Transverse colon (tissue), 4 donors: ENCODE data around the gene DNAH8. TPM values are rescaled to one million over a fixed set of nuclear protein-coding genes. Genes with fewer than 3 reads are reported as not detected.

Experiments
- DNase-seq: peaks from one replicate; pipeline ENCODE4 v3.0.0-alpha.2; 2019
- H3K27ac ChIP-seq, 4 donors: fragments of 200-600 bp; sonication (generic); 2 replicates each; pipeline ENCODE4 v1.5.1; 2016 to 2018; ENCODE audit warnings: inconsistent platforms in 4 of 4
- H3K27me3 ChIP-seq: fragments of 200-600 bp; sonication (generic); 2 replicates; pipeline ENCODE4 v1.5.1; 2017; ENCODE audit warnings: inconsistent platforms
- H3K36me3 ChIP-seq, 4 donors: fragments of 200-600 bp; sonication (generic); 2 replicates each; pipeline ENCODE4 v1.5.1; 2017 to 2019; ENCODE audit warnings: inconsistent platforms in 4 of 4
- H3K4me1 ChIP-seq, 4 donors: fragments of 200-600 bp; sonication (generic); 2 replicates each; pipeline ENCODE4 v1.5.1; 2017 to 2020; ENCODE audit warnings: inconsistent platforms in 4 of 4
- H3K4me3 ChIP-seq, 4 donors: fragments of 200-600 bp; sonication (generic); 1 replicate in 1 of 4; 2 replicates in 3 of 4; pipeline versions ENCODE4 v1.5.1 to v1.6.1; 2017 to 2019; ENCODE audit warnings: inconsistent platforms in 4 of 4
- H3K9me3 ChIP-seq, 2 donors: fragments of 200-600 bp; sonication (generic); 2 replicates each; pipeline ENCODE4 v1.5.1; 2017 to 2019; ENCODE audit warnings: inconsistent platforms in 2 of 2
- CTCF ChIP-seq, 5 experiments: fragments of 200-600 bp in 3 of 5; fragments of 450-650 bp in 2 of 5; sonication (generic) in 3 of 5; IDR thresholded peaks; 1 replicate in 2 of 5; 2 replicates in 3 of 5; pipeline ENCODE4 v1.5.1; 2016 to 2017; ENCODE audit warnings: antibody characterized with exemption in 5 of 5, inconsistent platforms in 3 of 5, mild to moderate bottlenecking in 2 of 5, moderate library complexity in 1 of 5
- EP300 ChIP-seq: sonication (generic); formaldehyde crosslinking; IDR thresholded peaks from one replicate; pipeline ENCODE4 v1.6.1; 2017; ENCODE audit warnings: antibody characterized with exemption, low read depth
- POLR2A ChIP-seq: fragments of 450-650 bp; IDR thresholded peaks from one replicate; pipeline ENCODE4 v1.6.1; 2016; ENCODE audit warnings: antibody characterized with exemption, mild to moderate bottlenecking, moderate library complexity
- POLR2AphosphoS5 ChIP-seq, 3 donors: sonication (generic); formaldehyde crosslinking; IDR thresholded peaks; one replicate each; pipeline ENCODE4 v1.6.1; 2016; ENCODE audit warnings: antibody characterized with exemption in 3 of 3
- WGBS, 2 donors: methylation state at CpG; one replicate each; pipeline ENCODE4 v1.1.5; 2018; ENCODE audit warnings: low coverage in 1 of 2; 5-methylcytosine and 5-hydroxymethylcytosine counted together
- in situ Hi-C, 4 donors: fragments of 200-750 bp; cut with MboI; loops; one replicate each; pipeline versions ENCODE4 v1.15.0 to v1.15.1; 2017; ENCODE audit warnings: low sequenced_read_pairs in 3 of 4, low pct_ligation_motif_present in 1 of 4, low pct_unique_long_range_greater_than_20kb in 1 of 4
- intact Hi-C: fragments of 100-400 bp; cut with DNase I; formaldehyde crosslinking; loops from one replicate; pipeline ENCODE4 v1.15.1; 2023; ENCODE audit warnings: low total_unique reads
- total RNA-seq, 4 donors: library from RNA; depleted of rRNA; stranded (reverse); fragments of >200 nt; gene quantifications; one replicate each; pipeline ENCODE4 v1.1.0, GENCODE V29; 2016

The DNAH8 gene
- total RNA-seq, 4 donors from 2014 or later: 0.16 TPM; not detected in 3

- TF ChIP-seq EP300: no peak
- no peak for TF ChIP-seq POLR2A
- no peak for TF ChIP-seq CTCF (IDR thresholded peaks at IDR 0.05)
- TF ChIP-seq POLR2AphosphoS5 (IDR thresholded peaks at IDR 0.05): no peak
- no peak overlapping the region for H3K27ac ChIP-seq
Observed at GRCh38 chr6:38713812-38714211, 1.3 kb upstream of the DNAH8 start.

GRCh38 chr6:38714239-38715015 is 684 bp upstream of the DNAH8 start:
- Histone ChIP-seq H3K27me3 (peaks cover 65% of the 10 kb centered on the region), H3K9me3 (no peaks in the 10 kb centered on the region), H3K36me3 (no peaks in the 10 kb centered on the region), H3K4me1 (peaks cover 0 to 8% (median 3%) of the 10 kb centered on the region in 4 donors), H3K27ac (no peak overlapping the region), H3K4me3 (peak overlapping the region in 2 of 4 donors; percentile 4 to 42)
- TF ChIP-seq POLR2A: no peak
- TF ChIP-seq POLR2AphosphoS5 (IDR thresholded peaks at IDR 0.05): no peak
- no peak for TF ChIP-seq EP300
- TF ChIP-seq CTCF (IDR thresholded peaks at IDR 0.05): no peak
- in situ Hi-C loops (no loop called here), intact Hi-C loops (no loop called here)
- DNase-seq: no peak
- 36 to 47% methylated on average over 4 of the region's 4 CpGs for WGBS, 2 donors

More at GRCh38 chr6:38713812-38714211, 1.3 kb upstream of the DNAH8 start:
- WGBS, 2 donors: 40 to 82% methylated on average over 1 to 6 of the region's 6 CpGs
- in situ Hi-C loops (no loop called here), intact Hi-C loops (no loop called here)
- Histone ChIP-seq H3K4me3 (no peak overlapping the region), H3K36me3 (no peaks in the 10 kb centered on the region), H3K27me3 (peaks cover 59% of the 10 kb centered on the region), H3K4me1 (peaks cover 0 to 8% (median 4%) of the 10 kb centered on the region in 4 donors), H3K9me3 (no peaks in the 10 kb centered on the region)
- DNase-seq: peak; percentile 34

- H3K36me3 ChIP-seq: no peaks in the 10 kb centered on the region
- no peak overlapping the region for H3K27ac ChIP-seq
- peaks cover 77% of the 10 kb centered on the region for H3K27me3 ChIP-seq
- in situ Hi-C loops: no loop called here
- 93 to 100% methylated on average over 2 of the region's 2 CpGs for WGBS, 2 donors
- H3K4me3 ChIP-seq: no peak overlapping the region
- H3K9me3 ChIP-seq: no peaks in the 10 kb centered on the region
- TF ChIP-seq POLR2A: no peak
- TF ChIP-seq CTCF (IDR thresholded peaks at IDR 0.05): no peak
- TF ChIP-seq EP300: no peak
- TF ChIP-seq POLR2AphosphoS5 (IDR thresholded peaks at IDR 0.05): no peak
- intact Hi-C loops: no loop called here
- no peak for DNase-seq
- peaks cover 0 to 8% (median 4%) of the 10 kb centered on the region in 4 donors for H3K4me1 ChIP-seq
Observed at GRCh38 chr6:38716825-38717224, 1.7 kb downstream of the DNAH8 start.

GRCh38 chr6:38719358-38719757 is 4.2 kb downstream of the DNAH8 start:
- in situ Hi-C loops: no loop called here
- Histone ChIP-seq H3K27me3 (peaks cover 61% of the 10 kb centered on the region), H3K36me3 (no peaks in the 10 kb centered on the region), H3K4me1 (peaks cover 0 to 10% (median 6%) of the 10 kb centered on the region in 4 donors), H3K27ac (no peak overlapping the region), H3K9me3 (no peaks in the 10 kb centered on the region), H3K4me3 (no peak overlapping the region)
- no peak for DNase-seq
- intact Hi-C loops: no loop called here
- TF ChIP-seq POLR2AphosphoS5 (IDR thresholded peaks at IDR 0.05): no peak
- no peak for TF ChIP-seq CTCF (IDR thresholded peaks at IDR 0.05)
- no peak for TF ChIP-seq POLR2A
- TF ChIP-seq EP300: no peak
- 80 to 95% methylated on average over 1 of the region's 1 CpG for WGBS, 2 donors
